ENCODE measurements around the gene FOXE3. TPM values are rescaled to one million over a fixed set of nuclear protein-coding genes. Genes with fewer than 3 reads are reported as not detected.

FOXE3 gene
- total RNA-seq, 1 donor from 2014 or later = not detected

GRCh38 chr1:47440599-47441081 is 24.6 kb downstream of the FOXE3 start:
- peak overlapping the region; percentile 40 to 76 for H3K4me3 ChIP-seq
- H3K27me3 ChIP-seq = no peaks in the 10 kb centered on the region
- intact Hi-C loops (cut with DNase I) = no loop called here
- H3K27ac ChIP-seq = no peak overlapping the region
- DNase-seq (ENCODE audit: low spot score in 2 of 2) = no peak
- peaks cover 0 to 14% of the 10 kb centered on the region in 2 donors for H3K4me1 ChIP-seq
- TF ChIP-seq CTCF (IDR thresholded peaks at IDR 0.05) = no peak
- no peaks in the 10 kb centered on the region for H3K9me3 ChIP-seq
- no peaks in the 10 kb centered on the region for H3K36me3 ChIP-seq

GRCh38 chr1:47441450-47442106 is 25.5 kb downstream of the FOXE3 start:
- Histone ChIP-seq H3K27ac (no peak overlapping the region), H3K27me3 (no peaks in the 10 kb centered on the region), H3K4me1 (peaks cover 0 to 7% of the 10 kb centered on the region in 2 donors), H3K4me3 (no peak overlapping the region), H3K36me3 (no peaks in the 10 kb centered on the region), H3K9me3 (no peaks in the 10 kb centered on the region)
- no peak for DNase-seq (ENCODE audit: low spot score in 2 of 2)
- intact Hi-C loops (cut with DNase I) = no loop called here
- TF ChIP-seq CTCF (IDR thresholded peaks at IDR 0.05) = no peak

GRCh38 chr1:47442202-47442601 is 26.1 kb downstream of the FOXE3 start:
- Histone ChIP-seq H3K36me3 (no peaks in the 10 kb centered on the region), H3K9me3 (no peaks in the 10 kb centered on the region), H3K4me3 (no peak overlapping the region), H3K27ac (no peak overlapping the region), H3K4me1 (peaks cover 0 to 7% of the 10 kb centered on the region in 2 donors), H3K27me3 (no peaks in the 10 kb centered on the region)
- TF ChIP-seq CTCF (IDR thresholded peaks at IDR 0.05) = no peak
- intact Hi-C loops (cut with DNase I) = no loop called here
- no peak for DNase-seq (ENCODE audit: low spot score in 2 of 2)

GRCh38 chr1:47442842-47443529 is 26.9 kb downstream of the FOXE3 start:
- Histone ChIP-seq H3K27me3 (no peaks in the 10 kb centered on the region), H3K9me3 (no peaks in the 10 kb centered on the region), H3K36me3 (no peaks in the 10 kb centered on the region), H3K4me1 (peaks cover 0 to 7% of the 10 kb centered on the region in 2 donors), H3K27ac (no peak overlapping the region), H3K4me3 (no peak overlapping the region)
- intact Hi-C loops (cut with DNase I) = no loop called here
- no peak for DNase-seq (ENCODE audit: low spot score in 2 of 2)
- TF ChIP-seq CTCF (IDR thresholded peaks at IDR 0.05) = no peak

GRCh38 chr1:47443530-47444296 is 27.6 kb downstream of the FOXE3 start:
- Histone ChIP-seq H3K4me1 (peaks cover 0 to 7% of the 10 kb centered on the region in 2 donors), H3K27ac (no peak overlapping the region), H3K9me3 (no peaks in the 10 kb centered on the region), H3K4me3 (no peak overlapping the region), H3K36me3 (no peaks in the 10 kb centered on the region), H3K27me3 (no peaks in the 10 kb centered on the region)
- TF ChIP-seq CTCF (IDR thresholded peaks at IDR 0.05) = no peak
- DNase-seq (ENCODE audit: low spot score in 2 of 2) = no peak
- intact Hi-C loops (cut with DNase I) = no loop called here
